ENCODE measurements around the gene MAP4K2. TPM values are rescaled to one million over a fixed set of nuclear protein-coding genes. Genes with fewer than 3 reads are reported as not detected.

The MAP4K2 gene
- total and polyA plus RNA-seq, 7 donors, result 9.0 to 23.5 (median 13.6) TPM

DNA sequence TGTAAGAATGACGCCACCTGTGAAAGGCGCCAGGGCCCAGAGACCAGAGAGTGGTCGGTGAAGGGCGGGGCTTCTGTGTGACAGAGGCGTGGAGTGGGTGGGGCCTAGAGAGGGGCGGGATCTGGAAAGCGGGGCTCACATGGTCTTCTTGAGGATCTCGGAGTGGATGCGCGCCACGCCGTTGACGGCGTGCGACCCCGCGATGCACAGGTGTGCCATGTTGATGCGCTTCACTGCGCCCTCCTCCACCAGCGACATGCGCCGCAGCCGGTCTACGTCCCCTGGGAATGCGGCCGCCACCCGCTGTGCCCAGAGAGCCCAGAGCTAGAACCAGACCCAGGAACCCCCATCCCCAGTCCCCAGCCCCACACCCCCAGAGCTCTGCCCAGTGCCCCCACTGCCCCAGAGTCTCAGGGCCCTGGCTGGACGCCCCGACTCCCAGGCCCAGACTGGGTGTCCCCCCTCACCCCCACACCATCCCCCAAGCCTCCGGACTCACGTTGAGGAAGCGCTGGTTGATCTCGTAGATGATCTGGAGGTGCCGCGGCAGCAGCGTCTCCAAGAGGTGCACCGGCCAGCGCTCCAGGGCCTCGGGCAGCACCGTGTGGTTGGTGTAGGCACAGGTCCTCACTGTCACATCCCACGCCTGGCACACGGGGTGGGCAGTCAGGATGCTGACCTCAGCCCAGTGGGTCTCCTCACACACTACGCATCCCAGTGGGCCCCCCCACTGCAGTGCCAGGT, 49.5 kb downstream of the MAP4K2 start:
- intact Hi-C loops (cut with DNase I), result no loop called here
- Histone ChIP-seq H3K4me1 (peaks cover 0 to 7% (median 4%) of the 10 kb centered on the region in 4 donors), H3K9me3 (no peaks in the 10 kb centered on the region), H3K4me3 (no peak overlapping the region), H3K36me3 (peaks cover 0 to 47% (median 16%) of the 10 kb centered on the region in 4 donors), H3K27me3 (no peaks in the 10 kb centered on the region), H3K27ac (no peak overlapping the region)
- no peak for TF ChIP-seq EP300 (IDR thresholded peaks at IDR 0.05)
- TF ChIP-seq, protein P1, sequence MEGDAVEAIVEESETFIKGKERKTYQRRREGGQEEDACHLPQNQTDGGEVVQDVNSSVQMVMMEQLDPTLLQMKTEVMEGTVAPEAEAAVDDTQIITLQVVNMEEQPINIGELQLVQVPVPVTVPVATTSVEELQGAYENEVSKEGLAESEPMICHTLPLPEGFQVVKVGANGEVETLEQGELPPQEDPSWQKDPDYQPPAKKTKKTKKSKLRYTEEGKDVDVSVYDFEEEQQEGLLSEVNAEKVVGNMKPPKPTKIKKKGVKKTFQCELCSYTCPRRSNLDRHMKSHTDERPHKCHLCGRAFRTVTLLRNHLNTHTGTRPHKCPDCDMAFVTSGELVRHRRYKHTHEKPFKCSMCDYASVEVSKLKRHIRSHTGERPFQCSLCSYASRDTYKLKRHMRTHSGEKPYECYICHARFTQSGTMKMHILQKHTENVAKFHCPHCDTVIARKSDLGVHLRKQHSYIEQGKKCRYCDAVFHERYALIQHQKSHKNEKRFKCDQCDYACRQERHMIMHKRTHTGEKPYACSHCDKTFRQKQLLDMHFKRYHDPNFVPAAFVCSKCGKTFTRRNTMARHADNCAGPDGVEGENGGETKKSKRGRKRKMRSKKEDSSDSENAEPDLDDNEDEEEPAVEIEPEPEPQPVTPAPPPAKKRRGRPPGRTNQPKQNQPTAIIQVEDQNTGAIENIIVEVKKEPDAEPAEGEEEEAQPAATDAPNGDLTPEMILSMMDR (IDR thresholded peaks at IDR 0.05), result no peak
- 95 to 96% methylated on average over 43 of the region's 43 CpGs for WGBS, 2 donors
- DNase-seq, result peak; percentile 63

DNA sequence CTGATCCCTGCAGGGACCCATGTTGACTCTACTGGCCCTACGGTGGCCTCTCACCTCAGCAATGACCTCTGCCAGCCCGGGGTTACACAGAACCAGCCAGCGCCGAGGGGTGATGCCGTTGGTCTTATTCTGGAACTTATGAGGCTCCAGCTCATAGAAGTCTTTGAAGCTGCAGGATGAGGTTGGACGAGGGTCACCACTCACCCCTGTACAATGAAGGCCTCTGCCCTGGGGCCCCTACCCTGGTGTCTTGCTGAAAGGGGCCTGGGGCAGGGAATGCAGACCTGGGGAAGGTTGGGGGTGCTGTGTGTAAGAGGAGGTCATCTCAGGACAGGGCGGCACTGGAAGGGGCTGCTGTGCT, 50.0 kb downstream of the MAP4K2 start:
- peaks cover 0 to 47% (median 16%) of the 10 kb centered on the region in 4 donors for H3K36me3 ChIP-seq
- peaks cover 0 to 2% (median under 1%) of the 10 kb centered on the region in 4 donors for H3K4me1 ChIP-seq
- TF ChIP-seq, protein P1 (IDR thresholded peaks at IDR 0.05), result no peak
- no peak for TF ChIP-seq EP300 (IDR thresholded peaks at IDR 0.05)
- TF ChIP-seq POLR2AphosphoS5 (IDR thresholded peaks at IDR 0.05), result no peak
- TF ChIP-seq POLR2A (IDR thresholded peaks at IDR 0.05), result no peak
- intact Hi-C loops (cut with DNase I), result no loop called here
- no peak overlapping the region for H3K27ac ChIP-seq
- 94 to 95% methylated on average over 7 of the region's 7 CpGs for WGBS, 2 donors
- H3K9me3 ChIP-seq, result no peaks in the 10 kb centered on the region
- H3K27me3 ChIP-seq, result no peaks in the 10 kb centered on the region
- DNase-seq, result peak; percentile 66
- no peak overlapping the region for H3K4me3 ChIP-seq

GRCh38 chr11:64752175-64752970, 50.6 kb downstream of the MAP4K2 start:
- TF ChIP-seq POLR2AphosphoS5 (IDR thresholded peaks at IDR 0.05) (no peak), POLR2A (IDR thresholded peaks at IDR 0.05) (no peak), EP300 (IDR thresholded peaks at IDR 0.05) (no peak)
- TF ChIP-seq, protein P1 (IDR thresholded peaks at IDR 0.05), result no peak
- 87 to 91% methylated on average over 14 of the region's 14 CpGs for WGBS, 2 donors
- intact Hi-C loops (cut with DNase I), result no loop called here
- Histone ChIP-seq H3K27ac (peak overlapping the region in 1 of 4 donors; percentile 20), H3K36me3 (peaks cover 0 to 47% (median 16%) of the 10 kb centered on the region in 4 donors), H3K4me1 (no peaks in the 10 kb centered on the region), H3K4me3 (no peak overlapping the region), H3K27me3 (no peaks in the 10 kb centered on the region), H3K9me3 (no peaks in the 10 kb centered on the region)
- peak; percentile 53 for DNase-seq

DNA sequence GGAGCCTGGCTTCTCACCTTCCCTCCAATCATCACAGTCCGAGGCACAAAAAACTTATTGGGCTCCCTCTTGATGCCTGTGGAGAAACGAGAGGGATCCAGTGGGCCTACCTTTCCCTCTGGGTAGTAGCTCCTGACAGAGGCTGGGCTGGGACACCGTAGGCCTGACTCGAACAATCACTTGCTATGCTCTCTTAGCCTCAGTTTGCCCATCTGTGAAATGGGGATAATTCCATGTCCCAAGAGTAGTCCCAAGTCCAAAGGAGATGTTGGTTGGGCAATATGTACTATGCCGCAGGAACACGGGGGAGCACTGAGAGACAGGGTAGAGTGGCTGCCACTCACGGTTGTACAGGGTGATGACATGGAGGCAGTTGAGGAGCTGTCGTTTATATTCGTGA, 51.4 kb downstream of the MAP4K2 start:
- Histone ChIP-seq H3K27ac (no peak overlapping the region), H3K4me3 (no peak overlapping the region), H3K9me3 (no peaks in the 10 kb centered on the region), H3K4me1 (no peaks in the 10 kb centered on the region), H3K36me3 (peaks cover 0 to 47% (median 16%) of the 10 kb centered on the region in 4 donors), H3K27me3 (no peaks in the 10 kb centered on the region)
- WGBS, 2 donors, result 95% methylated on average over 9 of the region's 9 CpGs
- peak; percentile 48 for DNase-seq
- intact Hi-C loops (cut with DNase I), result no loop called here
- TF ChIP-seq, protein P1 (IDR thresholded peaks at IDR 0.05), result no peak
- TF ChIP-seq POLR2AphosphoS5 (IDR thresholded peaks at IDR 0.05) (no peak), POLR2A (IDR thresholded peaks at IDR 0.05) (no peak), EP300 (IDR thresholded peaks at IDR 0.05) (no peak)

All from sigmoid colon (tissue), 7 donors.